ENCODE results near the gene USP53.
"Not testable (repeated sequence)": the region's sequence is repeated elsewhere in the genome, so short reads cannot be mapped to it uniquely, and the experiment has no call there.

The USP53 gene

DNA sequence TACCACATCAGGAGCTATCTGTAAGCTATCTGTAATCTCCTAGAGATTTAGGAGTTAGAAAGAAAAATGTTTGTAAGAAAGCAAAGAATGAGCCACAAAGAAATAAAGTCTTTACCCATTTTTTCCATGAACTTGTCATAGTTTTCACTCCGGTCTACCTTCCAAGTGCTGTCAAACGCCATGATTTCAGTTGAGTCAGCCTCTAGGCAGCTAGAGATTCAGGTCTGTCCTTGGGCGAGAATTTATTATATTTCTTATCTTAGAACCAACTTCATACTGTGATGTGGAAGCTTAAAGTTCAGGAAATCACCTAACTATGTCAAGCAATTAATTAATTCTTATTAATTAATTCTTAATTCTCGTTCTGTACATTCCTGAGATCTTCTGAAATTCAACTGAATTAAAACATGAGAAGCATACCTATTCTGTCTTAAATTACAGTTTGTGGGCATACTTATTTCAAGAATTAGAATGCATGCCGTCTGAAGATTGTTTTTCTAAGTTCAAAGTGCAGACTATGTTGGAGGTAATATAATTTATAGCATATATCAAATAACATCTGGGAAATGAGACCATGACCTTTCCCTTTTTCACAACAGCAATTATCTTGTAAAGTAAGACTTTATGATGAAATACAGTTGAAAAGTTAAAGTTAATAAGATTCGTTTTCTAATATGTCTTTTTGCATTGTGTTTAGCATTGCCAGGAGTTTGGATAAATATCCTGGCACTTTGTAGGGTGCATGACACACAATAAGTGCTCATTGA is 109.6 kb downstream of the USP53 start, which contains the start of gene FABP2:
FABP2 (minus strand) TSS at position 218 of the 767 bp plus-strand sequence; CDS start at position 182, 36 bp downstream.
- Histone ChIP-seq H2BK120ac (ENCODE audit: low read depth, low read length) (no peak within 1 kb of the TSS), H4K91ac (ENCODE audit: low read length) (no peak within 1 kb of the TSS), H3K9ac (ENCODE audit: low read length) (no peak within 1 kb of the TSS), H3K9me3 (ENCODE audit: control insufficient read depth, low read length) (no peaks in the 10 kb centered on the region), H3K4me3 (ENCODE audit: insufficient read depth in 1 of 2, low read depth in 1 of 2, low read length in 2 of 2) (no peak within 1 kb of the TSS), H3K4me1 (ENCODE audit: control insufficient read depth, insufficient read depth, low read depth, low read length) (no peaks in the 10 kb centered on the region), H2BK5ac (ENCODE audit: low read depth, low read length, poor library complexity, severe bottlenecking) (no peak within 1 kb of the TSS), H3K79me1 (replicated peaks; ENCODE audit: low read length, poor library complexity, severe bottlenecking) (no peaks in the 10 kb centered on the region), H3K23ac (ENCODE audit: low read length in 2 of 2) (no peak within 1 kb of the TSS), H2AK5ac (ENCODE audit: low read length, severe bottlenecking) (no peak within 1 kb of the TSS), H3K18ac (ENCODE audit: low read depth in 1 of 2, low read length in 2 of 2) (no peak within 1 kb of the TSS), H2BK12ac (ENCODE audit: low read length in 2 of 2) (no peak within 1 kb of the TSS), H3K36me3 (ENCODE audit: control insufficient read depth in 1 of 2, insufficient read depth in 2 of 2, low read depth in 1 of 2, low read length in 2 of 2) (no peaks in the 10 kb centered on the region), H3K14ac (ENCODE audit: low read length in 2 of 2) (no peak within 1 kb of the TSS), H2AFZ (ENCODE audit: low read depth, low read length) (no peak within 1 kb of the TSS), H2BK15ac (ENCODE audit: low read depth, poor library complexity, severe bottlenecking) (no peak within 1 kb of the TSS), H3K4me2 (ENCODE audit: low read length, poor library complexity, severe bottlenecking) (no peak within 1 kb of the TSS), H3K4ac (ENCODE audit: low read depth in 1 of 2, low read length in 2 of 2) (no peak within 1 kb of the TSS), H3K27ac (ENCODE audit: low read length, poor library complexity, severe bottlenecking) (no peak within 1 kb of the TSS), H3K27me3 (ENCODE audit: control insufficient read depth in 1 of 2, insufficient read depth in 1 of 2, low read length in 2 of 2) (no peaks in the 10 kb centered on the region), H4K8ac (ENCODE audit: low read length) (no peak within 1 kb of the TSS)
- DNase-seq, result no peak
- 92% methylated on average over 2 of the region's 6 CpGs for WGBS

DNA sequence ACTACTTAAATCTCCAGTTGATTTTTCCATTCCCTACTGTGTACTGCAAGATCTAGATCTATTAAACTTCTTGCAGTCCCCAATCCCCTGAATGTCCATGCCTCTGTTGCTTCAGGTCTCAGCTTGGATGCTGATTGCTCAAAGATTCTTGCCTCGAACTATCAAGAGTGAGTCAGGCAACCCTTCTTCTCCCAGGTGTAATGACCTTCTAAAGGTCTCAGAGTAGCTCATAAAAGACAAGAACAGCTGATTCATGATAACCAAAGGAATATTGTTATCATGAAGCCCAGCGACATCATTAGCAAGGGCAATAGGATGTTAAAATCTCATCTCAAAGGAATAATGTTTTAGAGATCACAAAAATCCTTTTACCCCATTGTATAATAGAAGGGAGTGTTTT is 116.2 kb downstream of the USP53 start:
- no peaks in the 10 kb centered on the region for H3K79me1 ChIP-seq (replicated peaks; ENCODE audit: low read length, poor library complexity, severe bottlenecking)
- no peak for DNase-seq
- H3K4me1 ChIP-seq (ENCODE audit: control insufficient read depth, insufficient read depth, low read depth, low read length), result no peaks in the 10 kb centered on the region
- no peak overlapping the region for H3K27ac ChIP-seq (ENCODE audit: low read length, poor library complexity, severe bottlenecking)
- no peak overlapping the region for H3K4me2 ChIP-seq (ENCODE audit: low read length, poor library complexity, severe bottlenecking)
- no peaks in the 10 kb centered on the region for H3K9me3 ChIP-seq (ENCODE audit: control insufficient read depth, low read length)
- no peak overlapping the region for H2AK5ac ChIP-seq (ENCODE audit: low read length, severe bottlenecking)
- no peak overlapping the region for H3K4me3 ChIP-seq (ENCODE audit: insufficient read depth in 1 of 2, low read depth in 1 of 2, low read length in 2 of 2)
- H2BK15ac ChIP-seq (ENCODE audit: low read depth, poor library complexity, severe bottlenecking), result no peak overlapping the region
- no peak overlapping the region for H3K23ac ChIP-seq (ENCODE audit: low read length in 2 of 2)
- no peaks in the 10 kb centered on the region for H3K36me3 ChIP-seq (ENCODE audit: control insufficient read depth in 1 of 2, insufficient read depth in 2 of 2, low read depth in 1 of 2, low read length in 2 of 2)
- H2BK120ac ChIP-seq (ENCODE audit: low read depth, low read length), result no peak overlapping the region
- no peak overlapping the region for H3K9ac ChIP-seq (ENCODE audit: low read length)
- no peak overlapping the region for H2AFZ ChIP-seq (ENCODE audit: low read depth, low read length)
- no peak overlapping the region for H2BK5ac ChIP-seq (ENCODE audit: low read depth, low read length, poor library complexity, severe bottlenecking)
- peaks cover 0 to 4% of the 10 kb centered on the region in 2 experiments for H3K27me3 ChIP-seq (ENCODE audit: control insufficient read depth in 1 of 2, insufficient read depth in 1 of 2, low read length in 2 of 2)
- whole genome bisulfite sequencing, result 65% methylated on average over 1 of the region's 2 CpGs
- no peak overlapping the region for H3K18ac ChIP-seq (ENCODE audit: low read depth in 1 of 2, low read length in 2 of 2)
- H2BK12ac ChIP-seq (ENCODE audit: low read length in 2 of 2), result no peak overlapping the region
- no peak overlapping the region for H3K14ac ChIP-seq (ENCODE audit: low read length in 2 of 2)
- H4K91ac ChIP-seq (ENCODE audit: low read length), result no peak overlapping the region
- no peak overlapping the region for H4K8ac ChIP-seq (ENCODE audit: low read length)
- no peak overlapping the region for H3K4ac ChIP-seq (ENCODE audit: low read depth in 1 of 2, low read length in 2 of 2)

DNA sequence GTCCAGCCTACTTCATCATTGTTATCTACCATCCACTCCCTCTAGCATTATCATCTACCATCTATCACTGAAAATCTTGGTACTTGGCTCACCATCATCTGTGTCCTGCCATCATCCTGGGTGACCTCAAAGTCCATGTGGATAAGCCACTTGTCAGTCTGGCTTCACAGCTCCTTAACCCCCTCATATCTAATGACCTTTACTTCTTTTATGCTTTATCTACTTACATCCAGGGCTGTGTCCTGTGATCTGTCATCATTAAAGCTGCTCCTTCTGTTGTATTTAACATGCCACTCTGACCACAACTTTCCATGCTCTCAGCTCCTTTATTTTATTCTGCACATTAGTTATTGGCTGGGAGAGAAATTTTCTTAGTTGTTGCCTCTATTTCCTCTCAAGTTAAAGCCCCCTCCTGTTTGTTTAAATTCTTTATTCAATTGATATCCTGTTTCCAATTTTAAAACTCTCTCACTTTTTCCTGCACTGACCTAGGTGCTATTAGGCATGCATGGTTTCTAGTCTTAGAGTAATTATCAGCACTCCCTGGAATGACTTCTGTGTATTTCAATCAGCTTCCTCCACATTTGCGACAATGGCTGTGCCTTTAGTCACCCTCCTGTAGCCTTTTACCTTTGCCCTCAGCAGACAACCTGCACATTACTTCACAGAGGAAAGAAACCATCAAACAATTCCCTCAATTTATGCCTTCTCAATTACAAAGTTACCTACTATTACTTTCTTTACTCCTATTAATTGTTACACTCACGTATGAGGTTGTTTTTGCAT is 117.5 kb downstream of the USP53 start:
- no peak overlapping the region for H3K4me2 ChIP-seq (ENCODE audit: low read length, poor library complexity, severe bottlenecking)
- H3K18ac ChIP-seq (ENCODE audit: low read depth in 1 of 2, low read length in 2 of 2), result no peak overlapping the region
- H3K36me3 ChIP-seq (ENCODE audit: control insufficient read depth in 1 of 2, insufficient read depth in 2 of 2, low read depth in 1 of 2, low read length in 2 of 2), result no peaks in the 10 kb centered on the region
- 94% methylated on average over 2 of the region's 2 CpGs for WGBS
- H2AK5ac ChIP-seq (ENCODE audit: low read length, severe bottlenecking), result no peak overlapping the region
- H3K14ac ChIP-seq (ENCODE audit: low read length in 2 of 2), result no peak overlapping the region
- H4K91ac ChIP-seq (ENCODE audit: low read length), result no peak overlapping the region
- no peak overlapping the region for H2BK15ac ChIP-seq (ENCODE audit: low read depth, poor library complexity, severe bottlenecking)
- H2BK120ac ChIP-seq (ENCODE audit: low read depth, low read length), result no peak overlapping the region
- H3K27ac ChIP-seq (ENCODE audit: low read length, poor library complexity, severe bottlenecking), result no peak overlapping the region
- H3K79me1 ChIP-seq (replicated peaks; ENCODE audit: low read length, poor library complexity, severe bottlenecking), result no peaks in the 10 kb centered on the region
- no peak overlapping the region for H3K9ac ChIP-seq (ENCODE audit: low read length)
- no peak overlapping the region for H3K23ac ChIP-seq (ENCODE audit: low read length in 2 of 2)
- H2BK5ac ChIP-seq (ENCODE audit: low read depth, low read length, poor library complexity, severe bottlenecking), result no peak overlapping the region
- no peaks in the 10 kb centered on the region for H3K4me1 ChIP-seq (ENCODE audit: control insufficient read depth, insufficient read depth, low read depth, low read length)
- no peak overlapping the region for H4K8ac ChIP-seq (ENCODE audit: low read length)
- no peak for DNase-seq
- no peak overlapping the region for H3K4me3 ChIP-seq (ENCODE audit: insufficient read depth in 1 of 2, low read depth in 1 of 2, low read length in 2 of 2)
- peaks cover 0 to 4% of the 10 kb centered on the region in 2 experiments for H3K27me3 ChIP-seq (ENCODE audit: control insufficient read depth in 1 of 2, insufficient read depth in 1 of 2, low read length in 2 of 2)
- H3K9me3 ChIP-seq (ENCODE audit: control insufficient read depth, low read length), result no peaks in the 10 kb centered on the region
- no peak overlapping the region for H3K4ac ChIP-seq (ENCODE audit: low read depth in 1 of 2, low read length in 2 of 2)
- H2BK12ac ChIP-seq (ENCODE audit: low read length in 2 of 2), result no peak overlapping the region
- no peak overlapping the region for H2AFZ ChIP-seq (ENCODE audit: low read depth, low read length)

DNA sequence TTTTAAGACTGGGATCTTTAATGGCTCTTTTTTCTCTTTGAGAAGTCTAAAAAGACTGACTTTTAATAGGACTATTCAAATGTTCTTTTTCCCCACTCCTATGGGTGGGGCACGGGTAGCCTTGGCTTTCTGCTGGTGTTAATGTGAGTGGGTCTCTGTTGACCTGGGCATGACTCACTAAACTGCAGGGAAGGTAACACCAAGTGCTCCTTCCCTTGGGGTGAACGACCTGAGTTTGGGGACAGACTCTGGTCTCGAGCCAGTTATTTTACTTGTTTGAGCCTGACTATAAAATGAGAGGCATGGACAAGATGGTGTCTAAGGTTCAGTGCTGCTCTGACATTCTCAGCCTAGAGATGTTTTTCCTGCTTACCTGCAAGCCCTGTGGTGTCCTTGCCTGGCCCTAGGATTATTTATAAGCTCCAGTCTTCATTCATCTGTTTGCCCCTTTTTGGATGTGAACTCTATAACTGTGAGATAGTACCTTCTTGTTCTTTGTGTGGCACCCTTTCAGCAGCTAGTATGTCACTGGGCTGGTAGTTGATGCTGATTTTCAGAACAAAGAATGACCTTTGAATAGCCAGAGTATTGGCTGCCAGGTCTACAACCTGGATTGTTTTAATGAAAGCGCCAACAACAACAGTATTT is 123.9 kb downstream of the USP53 start:
- H2BK5ac ChIP-seq (ENCODE audit: low read depth, low read length, poor library complexity, severe bottlenecking); H2BK120ac ChIP-seq (ENCODE audit: low read depth, low read length); H3K23ac ChIP-seq (ENCODE audit: low read length in 2 of 2); H3K79me1 ChIP-seq (replicated peaks; ENCODE audit: low read length, poor library complexity, severe bottlenecking); H2AFZ ChIP-seq (ENCODE audit: low read depth, low read length); H2BK12ac ChIP-seq (ENCODE audit: low read length in 2 of 2); DNase-seq; H2BK15ac ChIP-seq (ENCODE audit: low read depth, poor library complexity, severe bottlenecking); H3K36me3 ChIP-seq (ENCODE audit: control insufficient read depth in 1 of 2, insufficient read depth in 2 of 2, low read depth in 1 of 2, low read length in 2 of 2); H3K14ac ChIP-seq (ENCODE audit: low read length in 2 of 2); H4K8ac ChIP-seq (ENCODE audit: low read length); H3K4me3 ChIP-seq (ENCODE audit: insufficient read depth in 1 of 2, low read depth in 1 of 2, low read length in 2 of 2); H3K9me3 ChIP-seq (ENCODE audit: control insufficient read depth, low read length); H3K4ac ChIP-seq (ENCODE audit: low read depth in 1 of 2, low read length in 2 of 2); H3K4me2 ChIP-seq (ENCODE audit: low read length, poor library complexity, severe bottlenecking); H2AK5ac ChIP-seq (ENCODE audit: low read length, severe bottlenecking); H3K18ac ChIP-seq (ENCODE audit: low read depth in 1 of 2, low read length in 2 of 2); H3K9ac ChIP-seq (ENCODE audit: low read length); H3K27ac ChIP-seq (ENCODE audit: low read length, poor library complexity, severe bottlenecking); H4K91ac ChIP-seq (ENCODE audit: low read length); H3K4me1 ChIP-seq (ENCODE audit: control insufficient read depth, insufficient read depth, low read depth, low read length); H3K27me3 ChIP-seq (ENCODE audit: control insufficient read depth in 1 of 2, insufficient read depth in 1 of 2, low read length in 2 of 2): not testable (repeated sequence)
- WGBS, result 80% methylated on average over 1 of the region's 4 CpGs

Data from mesenchymal stem cell (in vitro differentiated cells and primary cell).